IMR-90 (cell line): Measurements from ENCODE around the gene ZNF774. TPM values are rescaled to one million over a fixed set of nuclear protein-coding genes. Genes with fewer than 3 reads are reported as not detected.

Source experiments
- ATAC-seq: fragments of 200-7000 bp; cut with Tn5 transposase; 2 replicates; pipeline ENCODE4 v1.9.1; 2020; ENCODE audit warnings: low read depth, mild to moderate bottlenecking, moderate library complexity
- BruUV-seq: library from RNA; stranded (reverse); fragments of 400-500 nt; replicated peaks from 2 replicates; lab custom pipeline; 2021; lab: Mats Ljungman, UMichigan
- CTCF ChIA-PET: fragments of 300-600 bp; formaldehyde crosslinking; extraction: SDS; loops from one replicate; lab custom pipeline; 2021; ENCODE audit warnings: antibody characterized with exemption; lab: Yijun Ruan, JAX
- POLR2A ChIA-PET: fragments of 300-600 bp; sonication (Branson Sonifier 250); formaldehyde crosslinking; loops from one replicate; lab custom pipeline; 2022; ENCODE audit warnings: antibody characterized with exemption; ENCODE audit not compliant: unreplicated experiment; lab: Charles Lee
- DNase-seq: peaks from one replicate; pipeline ENCODE4 v3.0.0; 2013
- H2AFZ ChIP-seq: replicated peaks from 2 replicates; pipeline ENCODE3; 2013; ENCODE audit warnings: low read length, mild to moderate bottlenecking; ENCODE audit not compliant: poor library complexity
- H2AK5ac ChIP-seq: 2 replicates; pipeline ENCODE4 v1.6.1; 2013; ENCODE audit warnings: low read depth, low read length, inconsistent platforms
- H2AK9ac ChIP-seq: replicated peaks from 2 replicates; pipeline ENCODE3; 2013; ENCODE audit warnings: mild to moderate bottlenecking, low read depth, low read length, moderate library complexity; ENCODE audit not compliant: poor library complexity
- H2BK120ac ChIP-seq: 2 replicates; pipeline ENCODE4 v1.6.1; 2013; ENCODE audit warnings: low read depth, low read length, inconsistent platforms
- H2BK15ac ChIP-seq: 3 replicates; pipeline ENCODE4 v1.6.1; 2013; ENCODE audit warnings: low read depth, low read length, inconsistent platforms
- H2BK20ac ChIP-seq: 2 replicates; pipeline ENCODE4 v1.6.1; 2013; ENCODE audit warnings: low read depth, mild to moderate bottlenecking, inconsistent platforms, low read length, moderate library complexity
- H2BK5ac ChIP-seq: 2 replicates; pipeline ENCODE4 v1.6.1; 2013; ENCODE audit warnings: mild to moderate bottlenecking, low read depth, low read length, inconsistent platforms; ENCODE audit not compliant: poor library complexity, severe bottlenecking
- H3K14ac ChIP-seq: replicated peaks from 2 replicates; pipeline ENCODE4 v1.6.1; 2013; ENCODE audit warnings: low read depth, low read length, inconsistent platforms
- H3K18ac ChIP-seq: 2 replicates; pipeline ENCODE4 v1.6.1; 2013; ENCODE audit warnings: low read depth, low read length, control low read depth
- H3K23ac ChIP-seq: 2 replicates; pipeline ENCODE4 v1.6.1; 2013; ENCODE audit warnings: low read depth, low read length, inconsistent platforms
- H3K27ac ChIP-seq: 2 replicates; pipeline ENCODE4 v1.5.1; 2013; ENCODE audit warnings: mild to moderate bottlenecking, control low read depth, low read length; ENCODE audit not compliant: insufficient read depth
- H3K27me3 ChIP-seq: 2 replicates; pipeline ENCODE4 v1.6.1; 2013; ENCODE audit warnings: low read length; ENCODE audit not compliant: control insufficient read depth, insufficient read depth
- H3K36me3 ChIP-seq: 2 replicates; pipeline ENCODE4 v1.6.1; 2013; ENCODE audit warnings: low read length, mixed read lengths; ENCODE audit not compliant: control insufficient read depth, insufficient read depth
- H3K4ac ChIP-seq: 2 replicates; pipeline ENCODE4 v1.6.1; 2013; ENCODE audit warnings: low read depth, low read length, inconsistent platforms
- H3K4me1 ChIP-seq: 2 replicates; pipeline ENCODE4 v1.6.1; 2013; ENCODE audit warnings: low read length, mixed read lengths; ENCODE audit not compliant: control insufficient read depth, insufficient read depth
- H3K4me2 ChIP-seq: 2 replicates; pipeline ENCODE4 v1.6.1; 2013; ENCODE audit warnings: low read depth, mild to moderate bottlenecking, control low read depth, low read length, moderate library complexity
- H3K4me3 ChIP-seq: 2 replicates; pipeline ENCODE4 v1.5.1; 2013; ENCODE audit warnings: low read depth, mild to moderate bottlenecking, control low read depth, low read length, moderate library complexity; ENCODE audit not compliant: insufficient read depth
- H3K56ac ChIP-seq: 2 replicates; pipeline ENCODE4 v1.6.1; 2013; ENCODE audit warnings: low read length, inconsistent platforms; ENCODE audit not compliant: insufficient read depth; ENCODE audit errors: extremely low read depth
- H3K79me1 ChIP-seq, 2 experiments: 2 replicates each; pipeline ENCODE4 v1.6.1; 2013; ENCODE audit warnings: low read length in 2 of 2, inconsistent platforms in 1 of 2, low read depth in 1 of 2
- H3K9ac ChIP-seq: 2 replicates; pipeline ENCODE4 v1.6.1; 2013; ENCODE audit warnings: low read depth, low read length, control low read depth
- H3K9me1 ChIP-seq: 2 replicates; pipeline ENCODE4 v1.6.1; 2013; ENCODE audit warnings: low read length, inconsistent platforms; ENCODE audit not compliant: insufficient read depth
- H3K9me3 ChIP-seq: 2 replicates; pipeline ENCODE4 v1.6.1; 2013; ENCODE audit warnings: low read length; ENCODE audit not compliant: control insufficient read depth, insufficient read depth
- H4K20me1 ChIP-seq: 2 replicates; pipeline ENCODE4 v1.6.1; 2013; ENCODE audit warnings: low read length, inconsistent platforms; ENCODE audit not compliant: insufficient read depth
- H4K5ac ChIP-seq: 2 replicates; pipeline ENCODE4 v1.6.1; 2013; ENCODE audit warnings: mild to moderate bottlenecking, low read depth, low read length, control low read depth
- H4K8ac ChIP-seq, 2 experiments: 2 replicates each; pipeline ENCODE4 v1.6.1; 2013; ENCODE audit warnings: low read depth in 2 of 2, low read length in 2 of 2, control low read depth in 1 of 2, inconsistent platforms in 1 of 2
- H4K91ac ChIP-seq: 2 replicates; pipeline ENCODE4 v1.6.1; 2013; ENCODE audit warnings: low read depth, low read length, inconsistent platforms; ENCODE audit not compliant: insufficient read depth
- BHLHE40 ChIP-seq: fragments of 150-350 bp; IDR thresholded peaks from 2 replicates; pipeline ENCODE4 v1.6.1; 2016; ENCODE audit warnings: mild to moderate bottlenecking, low read depth, low read length
- CEBPB ChIP-seq: IDR thresholded peaks from 2 replicates; pipeline ENCODE4 v1.6.1; 2012; ENCODE audit warnings: low read depth, low read length, improper control_type of control experiment
- CHD1 ChIP-seq: IDR thresholded peaks from 2 replicates; pipeline ENCODE4 v1.6.1; 2012; ENCODE audit warnings: low read depth, low read length, improper control_type of control experiment
- FOS ChIP-seq: fragments of 150-350 bp; IDR thresholded peaks from 2 replicates; pipeline ENCODE4 v1.6.1; 2016; ENCODE audit warnings: low read depth, low read length
- MAFK ChIP-seq: IDR thresholded peaks from 2 replicates; pipeline ENCODE4 v1.6.1; 2012; ENCODE audit warnings: low read depth, low read length, improper control_type of control experiment
- MAZ ChIP-seq: IDR thresholded peaks from 2 replicates; pipeline ENCODE4 v1.6.1; 2012; ENCODE audit warnings: low read depth, mild to moderate bottlenecking, low read length, improper control_type of control experiment, moderate library complexity, borderline replicate concordance
- MXI1 ChIP-seq: IDR thresholded peaks from 2 replicates; pipeline ENCODE4 v1.6.1; 2012; ENCODE audit warnings: low read depth, mild to moderate bottlenecking, low read length, moderate library complexity, borderline replicate concordance
- POLR2A ChIP-seq: IDR thresholded peaks from 2 replicates; pipeline ENCODE4 v1.6.1; 2012; ENCODE audit warnings: mild to moderate bottlenecking, low read depth, low read length
- RCOR1 ChIP-seq: IDR thresholded peaks from 2 replicates; pipeline ENCODE4 v1.6.1; 2012; ENCODE audit warnings: mild to moderate bottlenecking, low read length, improper control_type of control experiment; ENCODE audit not compliant: insufficient replicate concordance
- USF2 ChIP-seq: fragments of 150-350 bp; IDR thresholded peaks from 2 replicates; pipeline ENCODE4 v1.6.1; 2017; ENCODE audit warnings: mild to moderate bottlenecking, antibody characterized with exemption, low read length, low read depth
- WGBS, 2 experiments: methylation state at CpG; one replicate each; pipeline versions ENCODE4 v1.1.5 to v1.1.7; 2013; ENCODE audit warnings: missing lambda C conversion rate in 2 of 2; ENCODE audit not compliant: insufficient read length in 1 of 2; ENCODE audit errors: extremely low coverage in 2 of 2; 5-methylcytosine and 5-hydroxymethylcytosine counted together
- dilution Hi-C: fragments of 300-500 bp; cut with HindIII; formaldehyde crosslinking; loops from one replicate; pipeline ENCODE4 v1.14.3; 2018; ENCODE audit warnings: low sequenced_read_pairs; ENCODE audit not compliant: unreplicated experiment
- in situ Hi-C: fragments of 300-500 bp; cut with MboI; formaldehyde crosslinking; loops from 3 replicates; pipeline ENCODE4 v1.14.3; 2019; ENCODE audit warnings: low sequenced_read_pairs, inconsistent platforms, mixed read lengths
- intact Hi-C: fragments of 100-400 bp; cut with micrococcal nuclease; formaldehyde crosslinking; loops from 2 replicates; pipeline ENCODE4 v1.10.0; 2022
- polyA plus RNA-seq, 3 experiments: library from polyadenylated mRNA; depleted of rRNA; stranded (reverse); fragments of >200 nt; gene quantifications; 2 replicates each; pipeline ENCODE4 v1.2.3, GENCODE V29; 2012; ENCODE audit warnings: low replicate concordance in 1 of 3
- total RNA-seq: library from RNA; depleted of rRNA; stranded (reverse); fragments of >200 nt; gene quantifications from 2 replicates; pipeline ENCODE4 v1.2.3, GENCODE V29; 2012
- TF ChIP-seq, protein P1 (sequence below): conservative IDR thresholded peaks from 2 replicates; pipeline ENCODE4 v1.5.1; 2012; ENCODE audit warnings: mild to moderate bottlenecking, low read depth, low read length, improper control_type of control experiment

Gene ZNF774
- total and polyA plus RNA-seq, 2 of the 4 experiments (the other 2 are of a cell fraction) = 0.91 to 1.1 TPM

DNA sequence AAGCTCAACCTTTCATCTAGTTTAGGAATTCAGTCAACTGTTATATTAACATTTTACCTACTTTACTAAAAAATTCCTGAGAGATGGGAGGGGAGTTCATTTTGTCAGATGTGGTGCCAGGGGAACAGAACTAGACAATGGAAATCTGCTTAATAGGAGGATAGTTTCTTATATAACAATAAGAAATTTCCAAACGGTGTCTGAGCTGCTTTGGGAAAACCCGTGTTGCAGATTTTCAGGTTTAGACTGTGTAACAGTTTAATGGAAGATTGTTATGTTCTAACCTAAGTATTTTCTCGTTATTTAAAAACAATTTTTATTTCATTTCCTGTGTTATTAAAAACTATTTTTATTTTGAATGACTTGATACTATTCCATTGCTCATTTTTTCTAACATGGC, 55.3 kb downstream of the ZNF774 start:
- no peak overlapping the region; the same call in 1 of the 2 replicates for H3K18ac ChIP-seq
- H3K4me1 ChIP-seq = peaks cover 12% of the 10 kb centered on the region
- H3K4me3 ChIP-seq = no peak overlapping the region
- H3K27me3 ChIP-seq = no peaks in the 10 kb centered on the region
- no peak overlapping the region for H3K9ac ChIP-seq
- no peak overlapping the region for H2AK9ac ChIP-seq
- no peak overlapping the region for H3K23ac ChIP-seq
- ATAC-seq = no peak
- no peak overlapping the region for H4K5ac ChIP-seq
- DNase-seq = no peak
- BruUV-seq = no TSS peak
- intact Hi-C loops (no loop called here), dilution Hi-C loops (no loop called here), in situ Hi-C loops (no loop called here)
- POLR2A ChIA-PET = no interaction called here
- H3K9me3 ChIP-seq = no peaks in the 10 kb centered on the region
- no peak overlapping the region for H2AFZ ChIP-seq
- CTCF ChIA-PET = no interaction called here
- H3K27ac ChIP-seq = no peak overlapping the region
- no peak overlapping the region for H2BK120ac ChIP-seq
- H4K8ac ChIP-seq = no peak overlapping the region
- H3K4ac ChIP-seq = no peak overlapping the region
- no CpG with 5 or more reads among the region's 3 CpGs for whole genome bisulfite sequencing, 2 experiments
- H3K79me1 ChIP-seq = peaks cover 7 to 56% of the 10 kb centered on the region in 2 experiments
- peaks cover 2% of the 10 kb centered on the region; the same call in 1 of the 2 replicates for H3K36me3 ChIP-seq
- no peak overlapping the region for H2BK15ac ChIP-seq
- no peak overlapping the region for H4K91ac ChIP-seq
- no peak overlapping the region for H3K56ac ChIP-seq
- H2AK5ac ChIP-seq = no peak overlapping the region
- H3K4me2 ChIP-seq = no peak overlapping the region
- no peak overlapping the region for H2BK20ac ChIP-seq
- TF ChIP-seq USF2 (no peak), MAZ (no peak), CHD1 (no peak), MXI1 (no peak), POLR2A (no peak), FOS (no peak), CEBPB (no peak), BHLHE40 (no peak), RCOR1 (no peak), MAFK (no peak)
- TF ChIP-seq, protein P1, sequence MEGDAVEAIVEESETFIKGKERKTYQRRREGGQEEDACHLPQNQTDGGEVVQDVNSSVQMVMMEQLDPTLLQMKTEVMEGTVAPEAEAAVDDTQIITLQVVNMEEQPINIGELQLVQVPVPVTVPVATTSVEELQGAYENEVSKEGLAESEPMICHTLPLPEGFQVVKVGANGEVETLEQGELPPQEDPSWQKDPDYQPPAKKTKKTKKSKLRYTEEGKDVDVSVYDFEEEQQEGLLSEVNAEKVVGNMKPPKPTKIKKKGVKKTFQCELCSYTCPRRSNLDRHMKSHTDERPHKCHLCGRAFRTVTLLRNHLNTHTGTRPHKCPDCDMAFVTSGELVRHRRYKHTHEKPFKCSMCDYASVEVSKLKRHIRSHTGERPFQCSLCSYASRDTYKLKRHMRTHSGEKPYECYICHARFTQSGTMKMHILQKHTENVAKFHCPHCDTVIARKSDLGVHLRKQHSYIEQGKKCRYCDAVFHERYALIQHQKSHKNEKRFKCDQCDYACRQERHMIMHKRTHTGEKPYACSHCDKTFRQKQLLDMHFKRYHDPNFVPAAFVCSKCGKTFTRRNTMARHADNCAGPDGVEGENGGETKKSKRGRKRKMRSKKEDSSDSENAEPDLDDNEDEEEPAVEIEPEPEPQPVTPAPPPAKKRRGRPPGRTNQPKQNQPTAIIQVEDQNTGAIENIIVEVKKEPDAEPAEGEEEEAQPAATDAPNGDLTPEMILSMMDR = no peak
- H2BK5ac ChIP-seq = peak overlapping the region; percentile 81
- H3K9me1 ChIP-seq = peaks cover 6% of the 10 kb centered on the region
- H3K14ac ChIP-seq = no peak overlapping the region
- peaks cover 52% of the 10 kb centered on the region for H4K20me1 ChIP-seq
